GM18526 (cell line): ENCODE data around the gene RBMS2.

Experiments
- POLR2A ChIP-seq: IDR thresholded peaks from 3 replicates; pipeline ENCODE4 v1.6.1; 2011; ENCODE audit not compliant: insufficient read length; ENCODE audit errors: extremely low read depth

The RBMS2 gene

DNA sequence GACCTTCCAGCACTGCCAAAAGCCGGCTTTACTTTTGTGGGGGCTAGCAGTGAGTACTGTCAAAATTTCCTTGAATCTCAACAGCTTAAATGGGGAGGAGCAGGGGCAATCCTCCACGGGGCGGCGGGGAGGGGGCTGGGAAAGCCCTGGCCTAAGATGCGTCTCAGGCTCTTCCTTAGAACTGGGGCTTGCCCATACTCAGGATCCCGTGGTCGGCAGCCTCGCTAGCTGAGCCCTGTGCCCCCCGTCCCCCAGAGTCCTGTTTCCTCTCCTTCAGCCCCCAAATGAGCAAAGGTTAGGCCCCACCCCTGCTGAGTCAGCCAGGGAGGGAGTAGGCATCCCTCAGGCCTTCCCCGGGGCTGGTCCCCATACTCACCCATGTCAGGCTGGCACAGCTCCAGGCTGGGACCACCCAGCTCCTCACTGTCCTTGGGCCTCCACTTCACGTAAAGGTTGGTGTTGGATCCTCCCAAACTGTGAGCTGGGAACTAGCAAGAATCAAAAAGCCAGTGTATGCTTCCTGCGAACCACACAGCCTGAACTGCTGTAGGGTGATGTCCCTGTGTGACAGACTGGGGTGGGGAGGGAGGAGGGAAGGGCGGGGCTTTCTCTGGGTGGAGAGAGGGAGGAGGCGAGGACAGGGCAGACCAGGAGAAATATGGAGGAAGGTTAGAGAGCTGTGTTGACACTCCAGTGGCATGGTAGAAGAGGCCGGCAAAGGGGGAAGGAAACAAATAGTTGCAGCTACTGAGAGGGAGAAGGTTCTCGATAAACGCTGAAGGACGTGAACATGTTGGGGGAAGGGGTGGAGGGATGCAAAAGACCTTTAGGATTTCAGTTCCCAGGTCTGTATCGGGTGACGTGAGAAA lies 114.4 kb downstream of the RBMS2 start:
- TF ChIP-seq POLR2A, result peak; percentile 52

DNA sequence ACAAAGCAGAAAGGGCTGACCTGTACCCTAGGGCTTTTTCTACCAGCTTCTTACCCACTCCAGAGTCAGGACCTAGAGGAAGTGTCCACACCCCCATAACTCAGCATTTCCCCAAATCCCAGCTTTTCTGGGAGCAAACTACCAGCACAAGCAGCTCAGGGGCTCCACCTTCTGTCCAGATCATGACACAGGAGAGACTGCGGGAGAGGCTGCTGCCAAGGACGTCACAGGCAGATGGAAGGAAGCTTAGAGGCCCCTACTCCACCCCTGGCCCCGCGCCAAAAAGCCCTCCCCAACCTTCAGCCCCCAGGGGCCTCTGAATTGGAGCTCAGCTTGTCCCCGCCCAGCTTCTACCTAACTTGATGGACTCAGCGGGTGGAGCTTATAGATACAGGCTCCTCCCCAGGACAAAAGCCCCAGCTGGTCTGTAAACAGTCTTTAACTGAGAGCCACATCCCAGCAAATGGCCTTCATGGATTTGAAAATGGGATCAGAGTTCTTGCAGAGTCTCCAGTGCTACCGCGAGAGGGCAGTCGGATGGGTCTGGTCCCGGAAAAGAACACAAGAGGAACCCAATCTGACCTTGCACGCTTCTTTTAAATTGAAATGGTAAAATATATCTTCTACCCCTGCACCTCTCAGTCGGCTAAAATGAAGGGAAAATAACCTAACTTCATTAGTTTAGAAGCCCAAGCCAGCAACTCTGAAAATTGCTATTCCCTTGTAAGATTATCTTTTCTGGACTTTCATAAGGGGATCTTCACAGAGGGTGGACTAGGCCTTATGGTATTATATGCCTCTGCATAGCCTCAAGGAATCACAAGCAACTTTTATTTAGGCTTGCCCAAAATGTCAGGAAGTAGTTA lies 115.3 kb downstream of the RBMS2 start:
- TF ChIP-seq POLR2A, result peak; percentile 43

- TF ChIP-seq POLR2A, result no peak
Measured at GRCh38 chr12:56637621-56638020, 116.0 kb downstream of the RBMS2 start.

GRCh38 chr12:56641219-56641618 lies 119.6 kb downstream of the RBMS2 start:
- TF ChIP-seq POLR2A, result no peak

GRCh38 chr12:56644654-56645053 lies 123.0 kb downstream of the RBMS2 start:
- no peak for TF ChIP-seq POLR2A

DNA sequence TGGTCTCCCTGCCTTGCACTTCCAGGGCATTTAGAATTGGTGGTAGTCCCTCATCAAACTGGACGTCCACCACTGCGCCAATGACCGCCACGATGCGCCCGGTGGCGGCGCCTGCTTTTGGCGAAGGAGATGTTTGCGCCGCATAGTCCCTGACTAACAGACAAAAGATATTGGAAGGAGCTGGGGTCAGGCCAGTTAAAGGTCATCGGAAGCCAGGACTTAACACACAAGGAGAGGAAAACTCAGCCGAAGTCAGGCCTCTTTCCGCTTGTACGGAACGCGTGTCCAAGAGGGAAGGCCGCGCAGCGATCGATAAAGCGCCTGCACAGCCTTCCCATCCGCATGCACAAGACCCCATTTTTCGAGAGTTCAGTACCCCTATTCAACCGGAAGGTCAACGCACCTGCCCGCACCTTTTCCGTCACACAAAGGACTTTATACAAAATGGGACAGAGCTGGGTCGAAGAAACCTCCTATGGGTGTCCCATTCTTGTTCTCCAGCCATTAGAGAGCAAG lies 123.6 kb downstream of the RBMS2 start:
- no peak for TF ChIP-seq POLR2A
